HepG2 (cell line): Measurements from ENCODE around the gene HINFP. TPM values are rescaled to one million over a fixed set of nuclear protein-coding genes. Genes with fewer than 3 reads are reported as not detected.

Experiments
- ATAC-seq: fragments of 200-7000 bp; cut with Tn5 transposase; 3 replicates; pipeline ENCODE4 v1.9.1; 2020; ENCODE audit warnings: mild to moderate bottlenecking, moderate library complexity
- BruUV-seq: library from RNA; stranded (reverse); fragments of 400-500 nt; replicated peaks from 2 replicates; lab custom pipeline; 2021; lab: Mats Ljungman, UMichigan
- CTCF ChIA-PET: fragments of 300-600 bp; formaldehyde crosslinking; extraction: SDS; loops from one replicate; lab custom pipeline; 2021; ENCODE audit warnings: low total read pairs, inconsistent platforms, low intra/inter-chr PET ratio; lab: Yijun Ruan, JAX
- POLR2A ChIA-PET: fragments of 350-600 bp; sonication (Branson Sonifier 250); formaldehyde crosslinking; loops from one replicate; lab custom pipeline; 2020; ENCODE audit warnings: antibody characterized with exemption, inconsistent platforms; lab: Yijun Ruan, JAX
- DNase-seq: peaks from one replicate; pipeline ENCODE4 v3.0.0-alpha.2; 2015; ENCODE audit warnings: low spot score
- FAIRE-seq: peaks from 3 replicates; lab custom pipeline; 2011; peaks lifted over from hg19 to GRCh38; lab: Jason Lieb, UNC
- H2AFZ ChIP-seq: one replicate; pipeline ENCODE4 v1.6.1; 2011; ENCODE audit warnings: low read length, inconsistent platforms
- H3K27ac ChIP-seq: fragments of 300-600 bp; 3 replicates; pipeline ENCODE4 v1.8.0; 2011; ENCODE audit warnings: mixed run types, mild to moderate bottlenecking, mixed read lengths, low read length, inconsistent platforms; ENCODE audit not compliant: insufficient read depth; ENCODE audit errors: extremely low read length
- H3K27me3 ChIP-seq, 2 experiments: fragments of 200-600 bp in 1 of 2; 2 replicates in 1 of 2; 3 replicates in 1 of 2; pipeline versions ENCODE4 v1.6.0 to v1.8.0; 2011; ENCODE audit warnings: low read length in 2 of 2, mild to moderate bottlenecking in 2 of 2, moderate library complexity in 2 of 2, inconsistent platforms in 1 of 2; ENCODE audit not compliant: insufficient read depth in 2 of 2, control insufficient read depth in 1 of 2
- H3K36me3 ChIP-seq, 2 experiments: fragments of 200-600 bp in 1 of 2; replicated peaks in 1 of 2; 2 replicates in 1 of 2; 3 replicates in 1 of 2; pipeline versions ENCODE4 v1.5.1 to v1.8.0; 2011; ENCODE audit warnings: low read length in 2 of 2, inconsistent platforms in 1 of 2; ENCODE audit not compliant: insufficient read depth in 2 of 2, control insufficient read depth in 1 of 2
- H3K4me1 ChIP-seq: 2 replicates; pipeline ENCODE4 v1.5.1; 2012; ENCODE audit warnings: low read length, inconsistent platforms; ENCODE audit not compliant: insufficient read depth
- H3K4me2 ChIP-seq: 2 replicates; pipeline ENCODE4 v1.6.0; 2011; ENCODE audit warnings: low read depth, low read length, inconsistent platforms
- H3K4me3 ChIP-seq, 3 experiments: fragments of 200-600 bp in 1 of 3; sonication (generic), shearing (Covaris generic) in 1 of 3; replicated peaks in 1 of 3; 2 replicates each; pipeline ENCODE4 v1.5.1; 2011 to 2016; ENCODE audit warnings: low read length in 3 of 3, inconsistent platforms in 2 of 3, low read depth in 2 of 3, mild to moderate bottlenecking in 2 of 3, control low read depth in 1 of 3, mixed read lengths in 1 of 3; ENCODE audit not compliant: insufficient read depth in 1 of 3
- H3K79me2 ChIP-seq: one replicate; pipeline ENCODE4 v1.6.1; 2011; ENCODE audit warnings: low read length, inconsistent platforms; ENCODE audit not compliant: insufficient read depth
- H3K9ac ChIP-seq: 2 replicates; pipeline ENCODE4 v1.6.0; 2011; ENCODE audit warnings: mild to moderate bottlenecking, low read depth, low read length, inconsistent platforms; ENCODE audit not compliant: insufficient read depth
- H3K9me3 ChIP-seq: 2 replicates; pipeline ENCODE4 v1.5.1; 2012; ENCODE audit warnings: mild to moderate bottlenecking, low read length
- H4K20me1 ChIP-seq: 2 replicates; pipeline ENCODE4 v1.6.0; 2011; ENCODE audit warnings: inconsistent platforms, mild to moderate bottlenecking, low read length, moderate library complexity; ENCODE audit not compliant: insufficient read depth
- AKAP8 ChIP-seq: sonication (generic); formaldehyde crosslinking; IDR thresholded peaks from 2 replicates; pipeline ENCODE4 v1.5.1; 2020; ENCODE audit warnings: mild to moderate bottlenecking, missing genetic modification reagents
- FOXK1 ChIP-seq: sonication (generic); formaldehyde crosslinking; IDR thresholded peaks from 2 replicates; pipeline ENCODE4 v1.4.0; 2020; ENCODE audit warnings: low read depth, missing genetic modification reagents, borderline replicate concordance
- ISL2 ChIP-seq: sonication (generic); formaldehyde crosslinking; IDR thresholded peaks from 2 replicates; pipeline ENCODE4 v1.5.0; 2020; ENCODE audit warnings: missing genetic modification reagents
- KDM4B ChIP-seq: sonication (generic); formaldehyde crosslinking; IDR thresholded peaks from 2 replicates; pipeline ENCODE4 v1.4.0; 2020; ENCODE audit warnings: missing genetic modification reagents
- PATZ1 ChIP-seq: sonication (generic); formaldehyde crosslinking; IDR thresholded peaks from 2 replicates; pipeline ENCODE4 v1.4.0; 2020; ENCODE audit warnings: missing genetic modification reagents
- REST ChIP-seq, 2 experiments: IDR thresholded peaks; 2 replicates each; pipeline ENCODE4 v1.6.1; 2011 to 2012; ENCODE audit warnings: low read length in 2 of 2, borderline replicate concordance in 1 of 2, low read depth in 1 of 2, mild to moderate bottlenecking in 1 of 2, moderate library complexity in 1 of 2
- SAFB2 ChIP-seq: sonication (generic); formaldehyde crosslinking; IDR thresholded peaks from 2 replicates; pipeline ENCODE4 v1.5.1; 2020; ENCODE audit warnings: missing genetic modification reagents, low read depth, mild to moderate bottlenecking, borderline replicate concordance
- SNAPC4 ChIP-seq: sonication (generic); formaldehyde crosslinking; IDR thresholded peaks from 2 replicates; pipeline ENCODE4 v1.4.0; 2020; ENCODE audit warnings: mild to moderate bottlenecking, missing genetic modification reagents
- STAG1 ChIP-seq: sonication (generic); formaldehyde crosslinking; IDR thresholded peaks from 2 replicates; pipeline ENCODE4 v1.4.0; 2020; ENCODE audit warnings: missing genetic modification reagents
- WGBS: methylation state at CpG from one replicate; pipeline ENCODE4 v1.1.6; 2017; ENCODE audit warnings: low lambda C conversion rate; 5-methylcytosine and 5-hydroxymethylcytosine counted together
- in situ Hi-C: cut with HindIII; loops from 2 replicates; pipeline ENCODE4 v1.10.0; 2017; ENCODE audit warnings: low pct_unique_long_range_greater_than_20kb; ENCODE audit not compliant: extremely low pct_ligation_motif_present
- intact Hi-C: fragments of 100-400 bp; cut with micrococcal nuclease; formaldehyde crosslinking; loops from one replicate; pipeline ENCODE4 v1.10.0; 2022; ENCODE audit not compliant: unreplicated experiment
- polyA plus RNA-seq, 8 experiments: library from polyadenylated mRNA; depleted of rRNA in 3 of 8; stranded (reverse) in 7 of 8; unstranded in 1 of 8; fragments of >200 nt; fragmentation: Illumina TruSeq in 4 of 8; extraction: Trizol in 4 of 8; gene quantifications; 2 replicates each; pipeline versions ENCODE4 v1.2.1 to v1.2.3, GENCODE V29; 2011 to 2016; ENCODE audit warnings: low read depth in 4 of 8, missing spikeins in 1 of 8, mixed read lengths in 1 of 8; ENCODE audit not compliant: insufficient read depth in 1 of 8
- total RNA-seq, 5 experiments: library from RNA; depleted of rRNA; stranded (reverse); fragments of >200 nt; fragmentation: Illumina TruSeq; extraction: Trizol; gene quantifications; 2 replicates each; pipeline ENCODE4 v1.2.3, GENCODE V29; 2016; ENCODE audit warnings: low read depth in 1 of 5

HINFP gene
- total and polyA plus RNA-seq, 2 of the 13 experiments (the other 11 are each of a cell fraction or from before 2014, with no cell fraction given), result 15.1 to 21.4 TPM

GRCh38 chr11:119154178-119154577, 32.8 kb downstream of the HINFP start (continued):
- TF ChIP-seq ISL2 (CRISPR knock-in tag), result no peak

- CTCF ChIA-PET, result interaction anchor here (1.1 to 1.8 kb wide), 3 partner anchors 11 to 60 kb away, joined by 3 to 4 read pairs (median 3); a partner anchor contains a TSS
- POLR2A ChIA-PET, result interaction anchor here (1.6 to 2.0 kb wide), 2 partner anchors 34 to 61 kb away, joined by 5 to 6 read pairs; partner anchors contain the start of gene HINFP
- H3K4me1 ChIP-seq, result 0 out of 2 replicates have a peak, but pooled peaks cover 4% of the 10 kb centered on the region
- no peaks in the 10 kb centered on the region for H3K79me2 ChIP-seq
- FAIRE-seq (no peak), ATAC-seq (peak; percentile 89), DNase-seq (peak; percentile 57)
- intact Hi-C loops (loop anchor here (2.0 kb wide), 1 partner anchor 53 kb away; no protein-coding TSS in a partner anchor), in situ Hi-C loops (no loop called here)
- no peak overlapping the region for H3K27ac ChIP-seq
- H4K20me1 ChIP-seq, result no peaks in the 10 kb centered on the region
- no peak overlapping the region for H2AFZ ChIP-seq
- no TSS peak for BruUV-seq
- no peak overlapping the region for H3K4me2 ChIP-seq
- H3K9ac ChIP-seq, result no peak overlapping the region
- WGBS, result 6% methylated on average over 8 of the region's 8 CpGs
- H3K4me3 ChIP-seq, result no peak overlapping the region
- peaks cover 12 to 69% of the 10 kb centered on the region in 2 experiments for H3K27me3 ChIP-seq
- H3K9me3 ChIP-seq, result no peaks in the 10 kb centered on the region
- H3K36me3 ChIP-seq, result no peaks in the 10 kb centered on the region
- peak; percentile 30; the same call in 1 of the 2 replicates for TF ChIP-seq PATZ1
- TF ChIP-seq SNAPC4, result no peak
- TF ChIP-seq FOXK1 (CRISPR knock-in tag), result no peak
- TF ChIP-seq AKAP8, result no peak
- TF ChIP-seq KDM4B, result no peak
- TF ChIP-seq REST (IDR thresholded peaks at IDR 0.05; ENCODE audit: borderline replicate concordance in 1 of 2, low read depth in 1 of 2, low read length in 2 of 2), result no peak
- TF ChIP-seq STAG1 (CRISPR knock-in tag), result peak; percentile 41; the same call in 1 of the 2 replicates
- TF ChIP-seq SAFB2 (CRISPR knock-in tag), result no peak
Observed at GRCh38 chr11:119155733-119156492, 34.5 kb downstream of the HINFP start.
